Liver (tissue), 2 donors: Measurements from ENCODE around the gene ANKFY1.

Experiments
- CTCF ChIP-seq: fragments of 150-350 bp; IDR thresholded peaks from 2 replicates; pipeline ENCODE4 v1.5.1; 2017; ENCODE audit warnings: improper control_type of control experiment, low read depth, low read length; ENCODE audit not compliant: missing input control
- TF ChIP-seq, protein P1 (sequence below): IDR thresholded peaks from 2 replicates; pipeline ENCODE4 v1.6.1; 2016; ENCODE audit warnings: antibody characterized with exemption
- donor health status: healthy.

- no peak for TF ChIP-seq CTCF
- TF ChIP-seq, protein P1, sequence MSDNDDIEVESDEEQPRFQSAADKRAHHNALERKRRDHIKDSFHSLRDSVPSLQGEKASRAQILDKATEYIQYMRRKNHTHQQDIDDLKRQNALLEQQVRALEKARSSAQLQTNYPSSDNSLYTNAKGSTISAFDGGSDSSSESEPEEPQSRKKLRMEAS: no peak
These were observed 9.2 kb upstream of the ANKFY1 start for GRCh38 chr17:4272972-4273368.
